ENCODE results near the gene KCNT1. TPM values are rescaled to one million over a fixed set of nuclear protein-coding genes. Genes with fewer than 3 reads are reported as not detected.

KCNT1 gene
- total RNA-seq, 4 donors from 2014 or later = 0.09 TPM; not detected in 3

DNA sequence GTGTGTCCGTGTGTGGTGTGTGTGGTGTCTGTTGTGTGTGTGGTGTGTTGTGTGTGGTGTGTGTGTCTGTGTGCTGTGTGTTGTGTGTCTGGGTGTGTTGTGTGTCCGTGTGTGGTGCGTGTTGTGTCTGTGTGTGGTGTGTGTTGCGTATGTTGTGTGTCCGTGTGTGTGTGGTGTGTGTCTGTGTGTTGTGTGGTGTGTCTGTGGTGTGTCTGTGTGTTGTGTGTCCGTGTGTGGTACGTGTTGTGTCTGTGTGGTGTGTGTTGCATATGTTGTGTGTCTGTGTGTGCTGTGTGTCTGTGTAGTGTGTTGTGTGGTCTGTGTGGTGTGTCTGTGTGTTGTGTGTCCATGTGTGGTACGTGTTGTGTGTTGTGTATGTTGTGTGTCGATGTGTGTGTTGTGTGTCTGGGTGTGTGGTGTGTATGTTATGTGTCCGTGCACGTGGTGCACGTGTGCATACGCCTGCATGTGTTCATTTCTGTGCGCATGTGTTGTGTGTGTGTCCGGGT is 72.3 kb downstream of the KCNT1 start:
- Histone ChIP-seq H3K27me3 (peaks cover 0 to 51% (median 0%) of the 10 kb centered on the region in 4 donors), H3K9me3 (no peaks in the 10 kb centered on the region), H3K4me1 (no peaks in the 10 kb centered on the region), H3K36me3 (no peaks in the 10 kb centered on the region), H3K27ac (no peak overlapping the region), H3K4me3 (no peak overlapping the region)
- intact Hi-C loops (cut with DNase I) = no loop called here
- no peak for DNase-seq
- TF ChIP-seq POLR2A (IDR thresholded peaks at IDR 0.05) = no peak
- TF ChIP-seq, protein P1, sequence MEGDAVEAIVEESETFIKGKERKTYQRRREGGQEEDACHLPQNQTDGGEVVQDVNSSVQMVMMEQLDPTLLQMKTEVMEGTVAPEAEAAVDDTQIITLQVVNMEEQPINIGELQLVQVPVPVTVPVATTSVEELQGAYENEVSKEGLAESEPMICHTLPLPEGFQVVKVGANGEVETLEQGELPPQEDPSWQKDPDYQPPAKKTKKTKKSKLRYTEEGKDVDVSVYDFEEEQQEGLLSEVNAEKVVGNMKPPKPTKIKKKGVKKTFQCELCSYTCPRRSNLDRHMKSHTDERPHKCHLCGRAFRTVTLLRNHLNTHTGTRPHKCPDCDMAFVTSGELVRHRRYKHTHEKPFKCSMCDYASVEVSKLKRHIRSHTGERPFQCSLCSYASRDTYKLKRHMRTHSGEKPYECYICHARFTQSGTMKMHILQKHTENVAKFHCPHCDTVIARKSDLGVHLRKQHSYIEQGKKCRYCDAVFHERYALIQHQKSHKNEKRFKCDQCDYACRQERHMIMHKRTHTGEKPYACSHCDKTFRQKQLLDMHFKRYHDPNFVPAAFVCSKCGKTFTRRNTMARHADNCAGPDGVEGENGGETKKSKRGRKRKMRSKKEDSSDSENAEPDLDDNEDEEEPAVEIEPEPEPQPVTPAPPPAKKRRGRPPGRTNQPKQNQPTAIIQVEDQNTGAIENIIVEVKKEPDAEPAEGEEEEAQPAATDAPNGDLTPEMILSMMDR (IDR thresholded peaks at IDR 0.05) = no peak
- whole genome bisulfite sequencing, 2 donors = 72 to 92% methylated on average over 7 to 13 of the region's 15 CpGs

DNA sequence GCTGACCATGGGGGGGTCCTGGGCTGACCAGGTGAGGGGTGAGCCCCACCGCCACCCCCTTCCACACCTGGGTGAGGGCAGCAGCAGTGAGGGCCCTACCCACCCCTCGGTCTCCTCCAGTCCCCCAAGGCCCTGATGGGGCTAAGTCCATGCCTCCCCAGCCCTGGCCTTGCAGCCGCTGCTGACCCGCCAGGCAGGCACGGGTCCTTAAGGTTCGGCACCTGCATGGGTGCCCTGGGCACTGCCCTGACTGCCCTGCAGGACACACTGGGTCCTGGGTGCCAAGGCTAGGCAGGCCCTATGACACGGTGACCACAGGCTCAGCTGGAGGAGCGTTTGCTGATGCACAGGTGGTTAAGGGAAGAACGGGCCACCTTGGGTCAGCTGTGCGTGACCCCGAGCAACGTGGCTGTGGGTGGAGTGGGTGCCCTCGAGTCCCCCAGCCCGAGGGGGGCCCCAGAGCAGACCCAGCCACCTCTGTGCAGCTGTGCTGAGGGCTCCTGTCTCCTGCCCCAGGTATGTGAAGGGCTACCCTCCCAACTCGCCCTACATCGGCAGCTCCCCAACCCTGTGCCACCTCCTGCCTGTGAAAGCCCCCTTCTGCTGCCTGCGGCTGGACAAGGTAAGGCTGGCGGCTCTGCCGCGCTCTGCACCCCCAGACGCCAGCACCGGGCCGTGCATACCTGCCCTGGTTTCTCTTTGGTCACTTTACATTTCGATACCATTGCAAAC is 73.0 kb downstream of the KCNT1 start:
- peaks cover 0 to 56% (median 0%) of the 10 kb centered on the region in 4 donors for H3K27me3 ChIP-seq
- TF ChIP-seq, protein P1 (IDR thresholded peaks at IDR 0.05) = no peak
- no peak for TF ChIP-seq POLR2A (IDR thresholded peaks at IDR 0.05)
- H3K36me3 ChIP-seq = no peaks in the 10 kb centered on the region
- no peaks in the 10 kb centered on the region for H3K9me3 ChIP-seq
- intact Hi-C loops (cut with DNase I) = no loop called here
- WGBS, 2 donors = 69 to 73% methylated on average over 7 to 10 of the region's 24 CpGs
- no peak for DNase-seq
- H3K4me1 ChIP-seq = no peaks in the 10 kb centered on the region
- H3K4me3 ChIP-seq = no peak overlapping the region
- no peak overlapping the region for H3K27ac ChIP-seq

DNA sequence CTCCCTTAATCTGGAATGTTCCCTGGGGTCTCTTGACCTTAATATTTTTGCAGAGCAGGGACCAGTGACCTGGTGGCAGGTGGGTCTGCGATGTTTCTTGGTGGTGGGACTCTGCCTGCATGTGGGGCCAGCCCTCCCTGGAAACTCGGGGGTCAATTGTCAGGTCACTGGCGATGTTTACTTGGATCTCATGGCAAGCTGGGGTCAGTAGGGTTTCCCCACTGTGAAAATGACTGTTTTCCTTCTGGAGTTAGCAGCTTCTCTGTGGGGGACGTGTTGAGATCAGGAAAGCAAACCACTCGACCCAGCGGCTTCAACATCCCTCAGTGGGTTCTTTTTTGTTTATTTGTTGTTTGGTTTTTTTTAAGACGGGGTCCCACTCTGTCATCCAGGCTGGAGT is 73.9 kb downstream of the KCNT1 start:
- Histone ChIP-seq H3K4me3 (no peak overlapping the region), H3K27ac (no peak overlapping the region), H3K4me1 (no peaks in the 10 kb centered on the region), H3K9me3 (no peaks in the 10 kb centered on the region), H3K27me3 (peaks cover 0 to 62% (median 0%) of the 10 kb centered on the region in 4 donors), H3K36me3 (no peaks in the 10 kb centered on the region)
- 47 to 66% methylated on average over 4 to 7 of the region's 7 CpGs for WGBS, 2 donors
- intact Hi-C loops (cut with DNase I) = no loop called here
- DNase-seq = no peak
- TF ChIP-seq, protein P1 (IDR thresholded peaks at IDR 0.05) = no peak
- TF ChIP-seq POLR2A (IDR thresholded peaks at IDR 0.05) = no peak

DNA sequence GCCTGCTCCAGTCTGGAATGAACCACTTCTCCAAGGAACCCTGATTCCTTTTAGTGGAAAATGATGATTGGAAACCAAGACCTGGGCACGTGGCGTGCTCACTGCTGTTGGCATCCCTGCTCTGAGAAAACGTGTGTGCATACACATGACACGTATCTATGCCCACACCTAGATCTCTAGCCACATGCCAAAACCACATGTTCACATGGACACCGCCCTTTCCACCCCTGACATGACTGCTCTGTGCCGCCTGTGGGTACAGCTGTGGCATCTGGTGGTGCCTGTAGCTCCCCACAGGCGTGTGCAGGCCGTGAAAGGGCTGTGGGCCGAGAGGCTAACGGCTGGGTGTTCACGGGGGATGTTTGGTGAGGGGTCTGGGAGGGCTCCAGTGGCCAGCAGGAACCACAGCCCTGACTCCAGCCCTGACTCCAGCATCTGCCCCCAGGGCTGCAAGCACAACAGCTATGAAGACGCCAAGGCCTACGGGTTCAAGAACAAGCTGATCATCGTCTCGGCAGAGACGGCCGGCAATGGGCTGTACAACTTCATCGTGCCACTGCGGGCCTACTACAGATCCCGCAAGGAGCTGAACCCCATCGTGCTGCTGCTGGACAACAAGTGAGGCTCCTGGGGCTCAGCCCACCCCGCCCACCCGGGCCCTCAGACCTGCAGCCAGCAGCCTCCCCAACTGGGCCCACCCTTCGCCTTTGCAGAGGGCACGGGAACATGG is 75.1 kb downstream of the KCNT1 start:
- Histone ChIP-seq H3K4me3 (no peak overlapping the region), H3K9me3 (no peaks in the 10 kb centered on the region), H3K36me3 (no peaks in the 10 kb centered on the region), H3K4me1 (no peaks in the 10 kb centered on the region), H3K27ac (no peak overlapping the region), H3K27me3 (peaks cover 0 to 54% (median 0%) of the 10 kb centered on the region in 4 donors)
- TF ChIP-seq, protein P1 (IDR thresholded peaks at IDR 0.05) = no peak
- no peak for TF ChIP-seq POLR2A (IDR thresholded peaks at IDR 0.05)
- no peak for DNase-seq
- intact Hi-C loops (cut with DNase I) = no loop called here
- WGBS, 2 donors = 73 to 93% methylated on average over 4 to 13 of the region's 25 CpGs

DNA sequence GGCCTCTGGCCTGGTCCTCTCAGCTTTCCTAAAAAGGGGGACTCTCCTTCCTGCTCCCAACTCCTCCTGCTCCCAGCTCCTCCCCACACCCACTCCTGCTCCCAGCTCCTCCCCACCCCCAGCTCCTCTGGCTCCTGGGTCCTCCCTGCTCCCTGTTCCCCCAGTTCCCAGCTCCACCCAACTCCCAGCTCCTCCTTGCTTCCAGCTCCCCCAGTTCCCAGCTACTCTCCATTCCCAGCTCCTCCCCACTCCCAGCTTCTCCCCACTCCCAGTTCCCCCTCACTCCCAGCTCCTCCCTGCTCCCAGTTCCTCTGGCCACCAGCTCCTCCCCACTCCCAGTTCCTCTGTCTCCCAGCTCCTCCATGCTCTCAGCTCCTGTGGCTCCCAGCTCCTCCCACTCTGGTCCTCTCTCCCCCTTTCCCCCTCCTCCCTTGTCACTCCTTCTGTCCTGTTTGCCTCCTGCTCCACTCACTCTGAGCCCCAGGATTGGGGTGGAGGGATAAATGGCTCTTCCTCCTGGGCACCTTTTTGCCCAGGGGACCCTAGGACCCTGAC is 75.7 kb downstream of the KCNT1 start:
- intact Hi-C loops (cut with DNase I) = no loop called here
- no peaks in the 10 kb centered on the region for H3K4me1 ChIP-seq
- H3K27me3 ChIP-seq = peaks cover 0 to 53% (median 0%) of the 10 kb centered on the region in 4 donors

More for the DNA sequence above, 75.7 kb downstream of the KCNT1 start:
- Histone ChIP-seq H3K36me3 (no peaks in the 10 kb centered on the region), H3K9me3 (no peaks in the 10 kb centered on the region), H3K4me3 (no peak overlapping the region), H3K27ac (no peak overlapping the region)
- TF ChIP-seq, protein P1 (IDR thresholded peaks at IDR 0.05) = no peak
- no peak for TF ChIP-seq POLR2A (IDR thresholded peaks at IDR 0.05)
- DNase-seq = no peak

Data from esophagus squamous epithelium (tissue), 5 donors.